SJSA1 (cell line): ENCODE data around the gene ZP3. TPM values are rescaled to one million over a fixed set of nuclear protein-coding genes. Genes with fewer than 3 reads are reported as not detected.
"Not testable (repeated sequence)": the region's sequence is repeated elsewhere in the genome, so short reads cannot be mapped to it uniquely, and the experiment has no call there.

Experiments
- DNase-seq, 2 experiments: peaks; one replicate each; pipeline ENCODE4 v3.0.0-alpha.2; 2015 to 2020; ENCODE audit warnings: low spot score in 2 of 2, low read depth in 1 of 2
- H3K27ac ChIP-seq: fragments of 250-450 bp; sonication (Bioruptor Pico); 2 replicates; pipeline ENCODE4 v1.5.1; 2020; ENCODE audit warnings: mild to moderate bottlenecking, moderate library complexity
- H3K27me3 ChIP-seq: fragments of 250-450 bp; sonication (Bioruptor Pico); replicated peaks from 2 replicates; pipeline ENCODE4 v1.5.1; 2020; ENCODE audit warnings: mild to moderate bottlenecking, moderate library complexity
- H3K36me3 ChIP-seq: fragments of 250-450 bp; sonication (Bioruptor Pico); 2 replicates; pipeline ENCODE4 v1.5.1; 2020; ENCODE audit warnings: mild to moderate bottlenecking
- H3K4me1 ChIP-seq: fragments of 250-450 bp; sonication (Bioruptor Pico); replicated peaks from 2 replicates; pipeline ENCODE4 v1.6.1; 2021; ENCODE audit warnings: mild to moderate bottlenecking
- H3K4me3 ChIP-seq: fragments of 250-450 bp; sonication (Bioruptor Pico); 2 replicates; pipeline ENCODE4 v1.5.1; 2020; ENCODE audit warnings: mild to moderate bottlenecking
- H3K9me3 ChIP-seq: fragments of 250-450 bp; sonication (Bioruptor Pico); replicated peaks from 2 replicates; pipeline ENCODE4 v1.5.1; 2020; ENCODE audit warnings: mild to moderate bottlenecking
- total RNA-seq: library from RNA; depleted of rRNA; stranded (reverse); fragments of >200 nt; shearing (Covaris generic); gene quantifications from 2 replicates; pipeline ENCODE4 v1.2.3, GENCODE V29; 2014; rRNA removed

Gene ZP3
- 0.58 and 3.7 TPM in 2 replicates for total RNA-seq

GRCh38 chr7:76424413-76425111, at the start of gene ZP3:
Gene ZP3 (plus strand): TSS chr7:76424950. CDS start chr7:76424965, 15 bp downstream.
- peaks cover 32% of the 10 kb centered on the region for H3K4me1 ChIP-seq
- H3K27ac ChIP-seq, result peak within 1 kb of the TSS; percentile 53; the same call in 1 of the 2 replicates
- H3K36me3 ChIP-seq, result no peaks in the 10 kb centered on the region
- no peaks in the 10 kb centered on the region for H3K27me3 ChIP-seq
- no peak for DNase-seq
- no peaks in the 10 kb centered on the region for H3K9me3 ChIP-seq
- no peak within 1 kb of the TSS for H3K4me3 ChIP-seq

GRCh38 chr7:76375251-76375650, 49.5 kb upstream of the ZP3 start:
- H3K36me3 ChIP-seq, result no peaks in the 10 kb centered on the region
- H3K27ac ChIP-seq, result no peak overlapping the region
- no peak overlapping the region for H3K4me3 ChIP-seq
- H3K4me1 ChIP-seq, result peaks cover 15% of the 10 kb centered on the region
- no peak for DNase-seq
- H3K9me3 ChIP-seq, result no peaks in the 10 kb centered on the region
- no peaks in the 10 kb centered on the region for H3K27me3 ChIP-seq

- no peak for DNase-seq
- Histone ChIP-seq H3K4me3 (no peak overlapping the region), H3K27ac (no peak overlapping the region)
Measured at GRCh38 chr7:76377186-76377918, 47.4 kb upstream of the ZP3 start.

GRCh38 chr7:76380623-76380966, 44.2 kb upstream of the ZP3 start:
- no peak for DNase-seq
- no peaks in the 10 kb centered on the region for H3K27me3 ChIP-seq
- H3K4me3 ChIP-seq, result no peak overlapping the region
- H3K9me3 ChIP-seq, result no peaks in the 10 kb centered on the region
- H3K27ac ChIP-seq, result peak overlapping the region; percentile 88
- no peaks in the 10 kb centered on the region for H3K36me3 ChIP-seq
- peaks cover 19% of the 10 kb centered on the region for H3K4me1 ChIP-seq

More at GRCh38 chr7:76377186-76377918, 47.4 kb upstream of the ZP3 start:
- no peaks in the 10 kb centered on the region for H3K27me3 ChIP-seq
- H3K4me1 ChIP-seq, result peaks cover 19% of the 10 kb centered on the region
- no peaks in the 10 kb centered on the region for H3K36me3 ChIP-seq
- no peaks in the 10 kb centered on the region for H3K9me3 ChIP-seq

- Histone ChIP-seq H3K4me1 (peaks cover 19% of the 10 kb centered on the region), H3K27me3 (no peaks in the 10 kb centered on the region), H3K9me3 (no peaks in the 10 kb centered on the region), H3K27ac (no peak overlapping the region), H3K4me3 (no peak overlapping the region), H3K36me3 (no peaks in the 10 kb centered on the region)
- no peak for DNase-seq
Measured at GRCh38 chr7:76381814-76382213, 42.9 kb upstream of the ZP3 start.

- no peak overlapping the region for H3K27ac ChIP-seq
- H3K4me3 ChIP-seq, result no peak overlapping the region
- peaks cover 19% of the 10 kb centered on the region for H3K4me1 ChIP-seq
- H3K36me3 ChIP-seq, result no peaks in the 10 kb centered on the region
- H3K9me3 ChIP-seq, result no peaks in the 10 kb centered on the region
- no peaks in the 10 kb centered on the region for H3K27me3 ChIP-seq
- no peak for DNase-seq
Measured at GRCh38 chr7:76383089-76383944, 41.4 kb upstream of the ZP3 start.

GRCh38 chr7:76386691-76387260, 38.0 kb upstream of the ZP3 start:
- H3K4me1 ChIP-seq, result peaks cover 7% of the 10 kb centered on the region
- H3K36me3 ChIP-seq, result no peaks in the 10 kb centered on the region
- no peak overlapping the region for H3K4me3 ChIP-seq
- no peak for DNase-seq
- H3K27me3 ChIP-seq, result no peaks in the 10 kb centered on the region
- H3K27ac ChIP-seq, result no peak overlapping the region
- H3K9me3 ChIP-seq, result no peaks in the 10 kb centered on the region

GRCh38 chr7:76387789-76388188, 37.0 kb upstream of the ZP3 start:
- not testable (repeated sequence) for H3K36me3 ChIP-seq, DNase-seq, H3K9me3 ChIP-seq, H3K27ac ChIP-seq, H3K27me3 ChIP-seq, H3K4me3 ChIP-seq
- H3K4me1 ChIP-seq, result peaks cover 11% of the 10 kb centered on the region

- no peak overlapping the region for H3K27ac ChIP-seq
- 0 out of 2 replicates have a peak, but pooled peaks cover 2% of the 10 kb centered on the region for H3K9me3 ChIP-seq
- no peaks in the 10 kb centered on the region for H3K36me3 ChIP-seq
- H3K27me3 ChIP-seq, result no peaks in the 10 kb centered on the region
- peaks cover 23% of the 10 kb centered on the region for H3K4me1 ChIP-seq
- H3K4me3 ChIP-seq, result no peak overlapping the region
- no peak for DNase-seq
Measured at GRCh38 chr7:76390092-76390491, 34.7 kb upstream of the ZP3 start.

GRCh38 chr7:76392531-76393115, 32.1 kb upstream of the ZP3 start:
- H3K27me3 ChIP-seq, result no peaks in the 10 kb centered on the region
- no peaks in the 10 kb centered on the region for H3K36me3 ChIP-seq
- no peak for DNase-seq
- H3K27ac ChIP-seq, result peak overlapping the region; percentile 47; the same call in 1 of the 2 replicates
- H3K9me3 ChIP-seq, result 0 out of 2 replicates have a peak, but pooled peaks cover 2% of the 10 kb centered on the region
- peaks cover 32% of the 10 kb centered on the region for H3K4me1 ChIP-seq
- peak overlapping the region; percentile 63 for H3K4me3 ChIP-seq

- no peaks in the 10 kb centered on the region for H3K27me3 ChIP-seq
- no peaks in the 10 kb centered on the region for H3K36me3 ChIP-seq
- H3K4me1 ChIP-seq, result peaks cover 33% of the 10 kb centered on the region
- peak overlapping the region; percentile 47; the same call in 1 of the 2 replicates for H3K27ac ChIP-seq
- peak; percentile 88 to 94 for DNase-seq
- 0 out of 2 replicates have a peak, but pooled peaks cover 2% of the 10 kb centered on the region for H3K9me3 ChIP-seq
- peak overlapping the region; percentile 63 for H3K4me3 ChIP-seq
Measured at GRCh38 chr7:76393116-76394031, 31.4 kb upstream of the ZP3 start.

GRCh38 chr7:76394957-76395356, 29.8 kb upstream of the ZP3 start:
- Histone ChIP-seq H3K36me3 (no peaks in the 10 kb centered on the region), H3K9me3 (0 out of 2 replicates have a peak, but pooled peaks cover 2% of the 10 kb centered on the region), H3K27me3 (no peaks in the 10 kb centered on the region), H3K27ac (no peak overlapping the region), H3K4me3 (no peak overlapping the region), H3K4me1 (peaks cover 26% of the 10 kb centered on the region)
- no peak for DNase-seq
